GM21737 (cell line): ENCODE measurements around the gene FAM229A.
A peak's percentile ranks its signal among the peaks of the same experiment; 100 is the strongest.
"Not testable (repeated sequence)": the region's sequence is repeated elsewhere in the genome, so short reads cannot be mapped to it uniquely, and the experiment has no call there.

Experiments used
- ATAC-seq: cut with Tn5 transposase; IDR thresholded peaks from one replicate; pipeline ENCODE4 v1.9.1; 2021; ENCODE audit warnings: mild to moderate bottlenecking, moderate library complexity; ENCODE audit not compliant: unreplicated experiment

Gene FAM229A, protein sequence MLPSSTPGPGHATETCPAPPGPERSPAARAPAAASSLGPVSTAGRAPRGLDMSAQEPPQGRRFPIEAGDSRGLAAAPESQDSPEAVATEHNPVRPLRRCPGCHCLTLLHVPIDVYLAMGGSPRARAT

DNA sequence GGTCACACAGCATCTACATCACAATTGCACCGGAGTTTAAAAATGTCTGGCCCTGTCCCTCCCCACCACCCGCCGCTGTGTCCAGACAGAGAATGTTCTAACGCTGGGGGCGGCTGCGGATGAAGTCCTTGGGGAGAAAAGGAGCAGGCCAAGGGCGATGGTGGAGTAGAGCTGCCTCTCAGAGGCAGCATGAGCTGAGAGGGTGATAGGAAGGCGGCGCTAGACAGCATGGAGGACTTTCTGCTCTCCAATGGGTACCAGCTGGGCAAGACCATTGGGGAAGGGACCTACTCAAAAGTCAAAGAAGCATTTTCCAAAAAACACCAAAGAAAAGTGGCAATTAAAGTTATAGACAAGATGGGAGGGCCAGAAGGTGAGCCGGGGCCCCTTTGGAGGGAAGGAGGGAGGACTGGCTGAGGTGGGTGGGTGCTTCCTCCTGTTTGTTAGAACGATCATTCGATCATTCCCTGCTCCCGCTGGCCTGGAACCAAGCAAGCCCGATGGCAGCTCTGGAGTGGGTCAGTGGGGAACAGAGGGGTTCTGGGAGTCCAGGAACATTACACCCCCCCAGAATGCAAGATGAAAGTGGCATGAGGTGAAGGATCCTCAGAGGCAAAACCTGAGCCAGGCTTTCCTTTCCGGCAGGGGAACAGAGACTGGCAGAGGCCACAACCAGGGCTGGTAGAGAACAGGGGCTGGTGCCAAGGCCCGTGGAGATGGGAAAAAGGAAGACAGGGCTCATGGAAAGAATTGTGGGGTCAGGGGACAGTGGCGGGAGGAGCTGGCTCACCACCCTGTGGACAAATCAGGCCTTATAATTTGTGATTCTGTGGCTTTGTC is at the start of gene FAM229A, which contains the start of gene TSSK3:
Gene FAM229A (minus strand): TSS at position 12 of the 840 bp plus-strand sequence. CDS start 394 bp downstream, outside the sequence.
Gene TSSK3 (plus strand): TSS at position 66 of the 840 bp plus-strand sequence. CDS start 163 bp downstream, at position 229.
- no peak for ATAC-seq

DNA sequence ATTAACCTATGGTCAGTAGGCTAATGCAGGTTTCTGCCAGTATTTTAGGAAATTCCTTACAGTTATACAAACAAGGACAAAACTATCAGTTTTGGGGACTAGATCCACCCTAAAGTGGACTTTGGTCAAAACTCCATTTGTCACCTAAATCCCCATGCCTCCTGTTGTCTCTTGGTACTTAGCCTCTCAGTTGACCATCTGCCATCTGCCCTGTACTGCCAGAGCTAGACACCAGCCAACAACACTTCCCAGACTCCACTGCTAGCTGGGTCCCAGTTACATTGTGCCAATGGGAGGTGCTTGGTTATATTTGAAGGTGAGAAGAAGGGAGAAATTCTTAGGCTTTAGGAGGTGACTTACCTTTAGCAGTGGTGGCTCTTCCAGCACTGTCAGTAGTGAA is 49.0 kb upstream of the FAM229A start:
- no peak for ATAC-seq

DNA sequence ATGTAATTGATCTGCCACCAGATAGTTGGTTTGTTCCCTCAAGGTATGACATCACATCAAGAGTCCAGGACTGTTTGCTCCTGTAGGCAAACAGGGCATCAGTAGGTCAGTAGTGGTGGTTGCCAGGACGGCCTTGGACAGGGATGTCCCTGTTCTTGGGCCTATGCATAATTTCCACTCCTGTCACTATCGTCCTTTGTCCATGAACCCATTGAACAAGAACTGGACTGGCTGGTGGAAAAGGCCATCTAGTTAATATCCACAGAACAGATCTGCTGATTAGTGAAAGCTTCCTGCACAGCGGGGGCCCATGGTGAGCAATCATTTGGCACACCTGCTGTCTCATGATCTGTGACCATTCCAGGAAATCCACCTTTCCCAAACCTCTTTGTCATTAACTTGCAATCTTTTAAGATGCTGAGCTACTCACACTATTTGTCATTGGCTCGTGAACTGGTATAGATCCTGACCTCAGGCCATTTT is 44.4 kb upstream of the FAM229A start:
- ATAC-seq = no peak

DNA sequence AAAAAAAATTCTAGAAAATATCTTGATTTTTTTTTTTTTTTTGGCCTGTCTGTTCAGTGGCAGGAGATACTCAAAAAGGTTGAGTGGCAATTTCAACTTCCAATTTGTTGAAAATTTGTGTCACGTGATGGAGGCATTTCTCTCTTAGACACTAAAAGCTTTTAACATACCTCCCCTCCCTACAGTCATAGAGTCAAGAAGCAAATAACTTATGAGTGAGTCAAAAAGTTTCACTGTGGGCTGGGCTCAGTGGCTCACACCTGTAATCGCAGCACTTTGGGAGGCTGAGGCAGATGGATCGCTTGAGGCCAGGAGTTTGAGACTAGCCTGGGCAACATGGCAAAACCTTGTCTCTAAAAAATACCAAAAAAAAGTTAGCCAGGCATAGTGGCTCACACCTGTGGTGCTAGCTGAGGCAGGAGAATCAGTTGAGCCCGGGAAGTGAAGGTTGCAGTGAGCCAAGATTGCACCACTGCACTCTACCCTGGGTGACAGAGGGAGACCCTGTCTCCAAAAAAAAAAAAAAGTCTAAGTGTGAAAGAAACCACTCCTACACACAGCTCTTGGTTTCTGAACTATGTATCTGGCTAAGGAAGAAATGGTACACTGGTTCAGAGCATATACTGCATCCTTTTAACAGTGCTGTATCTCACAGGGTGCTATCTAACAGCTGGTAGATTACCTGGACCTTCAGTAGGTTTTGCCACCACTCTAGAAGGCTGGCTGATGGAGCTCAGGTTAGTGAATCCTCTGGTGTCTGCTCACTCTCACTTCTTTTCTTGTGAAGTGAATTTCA is 43.6 kb upstream of the FAM229A start:
- no peak for ATAC-seq

DNA sequence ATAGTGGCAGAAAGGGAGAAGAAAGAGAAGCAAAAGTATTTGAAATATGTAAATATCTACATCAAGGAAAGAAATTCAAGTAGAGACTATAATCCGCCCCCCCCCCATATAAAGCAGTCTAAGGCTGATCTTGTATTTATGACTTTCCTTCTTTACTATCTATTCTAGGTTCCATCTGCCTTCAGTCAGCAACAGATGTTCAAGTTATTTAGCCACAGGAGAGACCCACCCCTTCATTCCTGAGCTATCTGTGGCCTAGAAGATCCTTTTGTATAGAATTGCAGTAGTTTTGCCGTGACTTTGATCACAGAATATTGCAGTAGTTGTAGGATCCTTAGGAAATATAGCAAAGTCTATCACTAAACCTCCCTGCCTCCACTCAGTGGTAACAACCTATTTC is 42.7 kb upstream of the FAM229A start:
- ATAC-seq = no peak

DNA sequence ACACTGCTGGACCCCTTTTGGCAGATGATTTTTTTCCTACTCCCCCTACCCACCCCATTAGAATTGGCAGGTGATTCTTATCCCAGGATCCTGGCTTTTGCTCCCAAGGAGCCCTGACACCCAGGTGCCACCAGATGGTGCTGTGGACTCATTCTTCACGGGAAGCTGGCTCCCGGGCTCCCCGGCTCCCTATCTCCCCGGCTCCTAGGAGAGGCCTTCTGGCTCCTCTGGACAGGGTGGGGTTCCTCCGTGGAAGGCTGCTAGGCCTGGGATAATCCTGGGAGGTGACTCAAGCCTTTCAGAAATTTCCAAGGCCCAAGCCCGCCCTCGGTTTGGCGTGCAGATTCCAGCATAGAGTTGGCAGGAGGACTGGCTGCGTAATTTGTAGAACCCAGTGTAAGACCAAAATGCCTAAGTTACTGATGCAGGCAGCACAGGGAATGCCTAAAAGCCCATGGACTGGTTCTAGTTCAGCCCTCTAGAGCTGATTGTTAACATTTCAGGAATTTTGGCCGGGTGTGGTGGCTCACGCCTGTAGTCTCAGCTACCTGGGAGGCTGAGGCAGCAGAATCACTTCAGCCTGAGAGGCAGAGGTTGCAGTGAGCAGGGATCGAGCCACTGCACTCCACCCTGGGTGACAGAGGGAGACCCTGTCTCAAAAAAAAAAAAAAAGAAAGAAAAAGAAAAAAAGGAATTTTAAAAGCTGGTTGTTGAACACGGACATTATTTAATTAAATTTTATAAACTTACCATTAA is 38.8 kb upstream of the FAM229A start:
- no peak for ATAC-seq

DNA sequence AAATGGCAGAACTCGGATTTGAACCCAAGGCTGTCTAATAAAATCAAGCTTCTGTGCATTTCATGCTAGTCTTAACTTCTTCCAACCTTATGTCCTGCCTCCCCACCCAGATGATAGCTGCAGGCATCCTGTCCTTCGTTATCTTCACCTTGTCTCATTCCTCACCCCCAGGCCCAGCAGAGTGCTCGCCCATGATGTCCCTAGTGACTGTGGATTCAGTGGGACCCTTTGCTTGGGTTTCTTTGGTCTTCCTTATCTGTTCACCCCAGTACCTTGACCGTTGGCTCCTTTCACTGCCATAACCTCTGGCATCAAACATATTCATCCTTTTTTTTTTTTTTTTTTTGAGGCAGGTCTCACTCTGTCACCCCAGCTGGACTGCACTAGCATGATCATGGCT is 37.6 kb upstream of the FAM229A start:
- ATAC-seq = no peak

DNA sequence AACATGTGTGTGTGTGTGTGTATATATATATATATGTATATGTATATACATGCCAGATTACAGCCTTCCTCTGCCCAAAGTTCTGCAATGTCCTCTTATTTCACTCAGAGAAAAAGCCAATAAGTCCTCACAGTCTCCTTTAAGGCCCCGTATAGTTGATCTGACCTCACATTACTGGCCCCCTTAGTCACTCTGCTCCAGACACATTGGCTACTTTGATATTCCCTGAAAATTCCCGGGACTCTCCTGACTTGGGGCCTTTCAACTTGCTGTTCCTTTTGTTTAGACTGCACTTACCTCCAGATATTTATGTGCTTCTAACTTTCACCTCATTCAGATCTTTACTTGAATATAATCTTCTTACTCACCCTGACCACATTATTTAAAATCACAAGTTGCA is 36.1 kb upstream of the FAM229A start:
- ATAC-seq = no peak

DNA sequence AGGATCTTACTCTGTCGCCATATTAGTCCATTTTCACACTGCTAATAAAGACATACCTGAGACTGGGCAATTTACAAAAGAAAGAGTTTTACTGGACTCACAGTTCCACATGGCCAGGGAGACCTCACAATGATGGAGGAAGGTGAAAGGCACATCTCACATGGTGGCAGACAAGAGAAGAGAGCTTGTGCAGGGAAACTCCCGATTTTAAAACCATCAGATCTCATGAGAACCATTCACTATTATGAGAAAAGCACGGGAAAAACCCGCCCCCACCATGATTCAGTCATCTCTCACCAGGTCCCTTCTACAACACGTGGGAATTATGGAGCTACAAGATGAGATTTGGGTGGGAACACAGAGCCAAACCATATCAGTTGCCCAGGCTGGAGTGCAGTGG is 34.2 kb upstream of the FAM229A start:
- ATAC-seq = not testable (repeated sequence)

DNA sequence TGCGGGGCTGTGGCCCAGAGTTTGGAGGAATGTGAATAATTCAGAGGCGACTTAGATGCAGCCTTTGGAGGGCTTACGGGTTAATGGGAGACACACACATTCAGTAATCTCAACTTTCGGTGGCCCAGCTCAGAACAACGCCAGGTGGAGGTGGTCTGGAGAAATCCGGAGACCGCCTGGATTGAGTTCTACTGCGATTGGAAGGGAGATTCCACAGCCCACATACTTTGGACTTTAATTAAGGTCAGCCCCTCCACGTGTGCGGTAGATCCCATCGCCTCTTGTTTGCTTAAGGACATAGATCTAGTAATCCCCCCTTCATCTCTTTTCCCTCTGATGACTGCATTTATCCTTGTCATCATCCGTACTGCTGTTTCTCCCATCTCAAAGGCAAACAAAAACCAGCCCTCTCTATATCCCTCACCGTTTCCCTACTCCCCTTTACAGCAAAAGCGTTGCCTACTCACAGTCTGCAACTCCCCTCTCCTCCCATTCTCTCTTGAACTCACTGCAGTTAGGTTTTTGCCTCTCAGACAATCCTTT is 32.7 kb upstream of the FAM229A start:
- ATAC-seq = no peak

DNA sequence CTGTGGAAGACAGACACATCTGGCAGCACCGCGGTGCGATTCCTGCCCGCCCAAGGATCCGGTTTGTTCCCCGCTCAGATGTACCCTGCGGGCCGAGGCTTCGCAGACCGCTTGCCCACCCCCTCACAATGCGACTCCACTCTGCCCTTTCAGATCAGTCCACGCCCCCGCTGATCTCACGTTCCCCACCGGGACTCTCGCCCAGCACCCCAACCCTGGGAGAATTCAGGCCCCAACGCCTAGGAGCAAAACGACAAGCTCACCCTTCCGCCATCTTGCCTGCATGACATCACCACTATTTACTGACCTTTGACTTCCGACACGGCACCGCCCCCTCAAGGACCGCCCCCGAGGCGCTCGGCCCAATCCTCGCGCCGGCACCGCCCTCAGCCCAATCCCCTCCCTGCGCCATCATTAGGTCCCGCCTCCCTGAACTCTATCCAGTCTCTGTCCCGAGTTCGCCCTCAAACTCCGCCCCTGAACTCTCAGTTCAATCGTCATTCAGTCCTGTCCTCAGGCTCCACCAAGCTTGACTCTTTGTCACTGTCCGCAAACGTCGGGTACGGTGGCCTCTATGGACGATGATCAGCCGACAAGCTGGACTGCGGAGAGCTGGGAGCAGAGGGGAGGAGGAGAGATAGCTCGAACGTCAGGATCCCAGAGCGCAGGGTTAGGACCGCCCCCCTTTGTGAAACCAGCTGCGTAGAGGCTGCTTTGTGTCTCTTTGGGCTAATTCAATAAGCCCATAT is 32.0 kb upstream of the FAM229A start, which contains the start of gene BSDC1:
Gene BSDC1 (minus strand): TSS at position 301 of the 749 bp plus-strand sequence. CDS start 27 bp downstream, at position 274.
- peak; percentile 96 for ATAC-seq

DNA sequence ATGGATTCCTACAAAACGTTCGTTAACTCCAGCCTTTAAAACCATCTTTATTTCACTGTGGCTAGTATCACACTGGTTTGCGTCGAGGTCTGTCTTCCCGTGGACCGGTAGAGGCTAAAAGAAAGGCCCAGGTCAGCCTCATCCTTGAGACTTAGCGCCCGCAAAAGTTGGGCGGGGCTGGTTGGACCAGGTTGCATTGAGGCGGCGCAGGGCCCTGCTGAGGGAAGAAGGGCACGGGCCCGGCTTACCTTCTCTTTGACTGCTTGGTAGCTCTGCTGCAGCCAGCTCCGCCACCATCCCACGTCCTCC is 31.5 kb upstream of the FAM229A start:
- peak; percentile 17 for ATAC-seq

DNA sequence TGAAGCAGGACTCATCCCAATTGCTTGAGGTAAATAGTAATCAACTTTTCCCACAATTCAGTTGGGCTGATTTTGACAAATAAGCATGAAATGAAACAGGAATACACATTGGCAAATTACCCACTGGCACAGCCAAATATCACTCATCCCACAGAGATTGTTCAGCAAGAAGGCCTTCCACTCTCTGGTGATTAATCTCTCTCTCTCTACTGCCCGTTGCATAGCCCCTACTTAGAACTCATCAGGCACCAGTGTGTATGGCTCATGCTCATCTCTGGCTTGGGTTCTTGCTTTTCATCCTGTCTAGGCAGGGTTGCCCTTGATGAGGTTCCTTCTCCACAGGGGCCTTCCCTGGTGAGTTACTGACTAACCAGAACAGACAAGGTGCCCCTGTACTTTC is 30.9 kb upstream of the FAM229A start:
- no peak for ATAC-seq

DNA sequence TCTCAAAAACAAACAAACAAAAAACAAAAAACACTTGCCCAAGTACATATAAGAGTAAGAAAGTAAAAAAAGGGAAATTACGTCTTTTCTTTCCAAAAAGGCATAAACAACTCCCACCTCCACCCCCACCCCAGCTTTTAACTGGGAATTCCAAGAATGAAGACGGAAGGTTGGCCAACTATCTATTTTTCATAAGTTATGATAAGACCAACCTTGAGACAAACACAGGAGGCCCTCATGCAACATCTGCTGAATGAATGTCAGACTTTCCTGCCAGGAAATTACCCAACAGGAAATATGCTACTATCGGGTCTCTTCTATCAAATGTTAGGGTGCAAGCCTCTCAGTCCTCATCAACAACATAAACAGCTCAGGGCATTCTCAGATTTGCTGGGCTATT is 30.0 kb upstream of the FAM229A start:
- ATAC-seq = no peak

DNA sequence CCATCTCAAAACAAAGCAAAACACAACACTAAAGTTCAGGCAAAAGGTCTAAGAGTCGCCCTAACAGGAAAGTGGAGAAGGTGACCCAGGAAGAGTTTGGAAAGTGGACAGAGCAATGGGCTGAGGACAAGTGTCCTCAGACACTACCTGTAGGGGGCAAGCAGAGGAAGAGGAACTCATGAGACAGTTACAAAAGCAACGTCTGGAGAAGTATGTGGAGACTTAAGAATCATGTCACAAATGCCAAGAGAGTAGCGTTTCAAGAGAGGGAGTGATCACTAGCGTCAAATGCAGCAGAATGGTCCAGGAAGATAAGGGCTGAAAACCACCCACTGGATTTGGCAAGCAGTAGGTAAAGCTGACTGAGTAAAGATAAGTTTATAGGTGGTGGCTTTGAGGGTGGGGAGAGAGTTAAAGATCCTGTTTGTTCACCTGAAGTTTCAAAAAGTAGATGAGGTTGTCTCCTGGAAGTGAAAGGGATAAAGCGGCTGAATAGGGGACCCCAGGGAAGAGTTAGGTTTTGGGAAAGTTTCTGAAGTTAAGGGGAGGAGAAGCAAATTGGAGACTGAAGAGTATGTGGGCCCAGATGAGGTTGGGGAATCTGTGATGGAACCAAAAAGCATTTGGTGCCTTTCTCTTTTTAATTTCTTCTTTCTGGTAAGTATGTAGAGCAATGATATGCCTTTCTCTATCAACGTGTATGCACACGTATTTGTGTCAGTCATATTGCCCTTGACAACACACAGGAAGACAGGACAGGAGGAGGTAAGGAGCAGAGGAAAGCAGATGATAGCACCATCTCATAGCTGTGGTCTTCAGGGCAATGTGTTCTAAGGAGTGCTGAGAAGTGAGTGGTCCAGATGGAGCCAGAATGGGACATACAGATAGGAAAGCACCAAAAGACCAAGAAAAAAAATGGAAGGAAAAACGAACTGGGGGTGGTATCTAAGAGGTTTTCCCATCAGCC is 28.9 kb upstream of the FAM229A start:
- ATAC-seq = no peak

DNA sequence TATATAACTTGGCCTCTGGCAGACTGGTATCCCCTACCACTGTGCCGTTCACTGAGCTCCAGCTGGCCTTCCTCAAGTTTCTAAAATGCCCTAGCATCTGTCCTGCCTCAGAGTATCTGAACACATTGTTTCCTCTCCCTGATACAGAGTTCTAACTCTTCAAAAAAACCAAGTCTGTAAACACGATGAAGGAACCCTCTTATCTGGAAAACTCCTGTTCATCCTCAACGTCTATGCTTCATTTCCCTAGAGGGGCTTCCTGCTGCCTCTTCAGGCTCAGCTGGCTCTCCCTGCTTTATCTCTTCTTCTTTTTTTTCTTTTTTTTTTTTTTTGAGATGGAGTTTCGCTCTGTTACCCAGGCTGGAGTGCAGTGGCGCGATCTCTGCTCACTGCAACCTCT is 26.4 kb upstream of the FAM229A start:
- no peak for ATAC-seq

DNA sequence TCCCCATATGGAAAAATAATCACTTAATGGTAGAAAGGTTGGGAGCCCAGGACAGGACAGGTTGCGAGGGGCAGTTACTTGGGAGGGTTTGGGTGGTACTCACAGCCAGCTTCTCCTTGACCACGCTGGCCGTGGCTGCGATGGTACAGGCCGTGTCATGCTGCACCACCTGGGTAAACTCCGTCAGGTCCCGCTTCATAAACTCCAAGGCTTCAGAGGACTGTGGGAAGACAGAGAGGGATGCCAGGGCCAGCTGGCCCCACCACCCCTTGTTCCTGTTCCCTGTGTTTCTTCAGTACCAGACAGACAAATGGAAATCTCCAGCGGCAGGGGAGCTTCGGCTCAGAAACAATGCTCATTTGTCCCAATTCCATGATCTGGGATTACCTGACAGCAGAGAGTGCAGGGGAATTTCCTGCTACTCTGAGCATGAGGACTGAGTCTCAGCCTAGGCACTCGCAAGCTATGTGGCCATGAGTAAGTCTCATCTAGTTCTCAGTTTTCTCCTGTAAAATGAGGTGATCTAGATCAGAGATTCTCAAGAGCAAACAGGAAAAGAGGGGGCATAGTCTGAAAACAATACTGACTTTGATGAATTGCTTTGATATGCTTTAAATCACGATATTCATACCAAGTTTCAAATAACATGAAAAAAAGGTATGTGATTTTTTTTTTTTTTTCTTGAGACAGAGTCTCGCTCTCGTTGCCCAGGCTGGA is 24.5 kb upstream of the FAM229A start:
- no peak for ATAC-seq

DNA sequence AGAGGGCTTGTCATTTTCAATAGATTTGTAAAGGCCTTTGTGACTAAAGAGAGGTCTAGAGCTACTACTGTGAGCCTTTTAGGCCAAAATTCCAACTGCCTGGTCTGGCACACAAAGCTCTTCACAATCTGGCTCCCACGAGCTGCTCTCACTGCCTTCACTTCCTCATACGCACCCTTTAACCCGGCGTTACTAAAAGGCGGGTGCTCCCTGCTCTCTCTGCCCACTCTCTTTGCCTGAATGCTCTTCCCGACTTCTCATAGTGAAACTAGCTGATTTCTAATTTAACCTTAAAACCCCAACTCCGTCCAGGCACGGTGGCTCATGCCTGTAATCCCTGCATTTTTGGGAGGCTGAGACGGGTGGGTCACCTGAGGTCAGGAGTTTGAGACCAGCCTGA is 17.8 kb upstream of the FAM229A start:
- no peak for ATAC-seq
